WTC11 (cell line): Measurements from ENCODE around the gene VSIG4.

Source experiments
- ATF1 ChIP-seq: sonication (generic); formaldehyde crosslinking; IDR thresholded peaks from 2 replicates; pipeline ENCODE4 v1.8.1; 2023; ENCODE audit warnings: mild to moderate bottlenecking, moderate library complexity, missing genetic modification reagents
- GABPB1 ChIP-seq: sonication (generic); formaldehyde crosslinking; IDR thresholded peaks from 2 replicates; pipeline ENCODE4 v1.8.1; 2023; ENCODE audit warnings: mild to moderate bottlenecking, missing genetic modification reagents
- IRF2 ChIP-seq: sonication (generic); formaldehyde crosslinking; IDR thresholded peaks from 2 replicates; pipeline ENCODE4 v1.8.0; 2022; ENCODE audit warnings: low read depth, missing genetic modification reagents, borderline replicate concordance
- JUN ChIP-seq: sonication (generic); formaldehyde crosslinking; IDR thresholded peaks from 2 replicates; pipeline ENCODE4 v1.8.0; 2023; ENCODE audit warnings: mild to moderate bottlenecking, missing genetic modification reagents
- NFATC4 ChIP-seq: fragments of 250-450 bp; sonication (Bioruptor Pico); IDR thresholded peaks from 2 replicates; pipeline ENCODE4 v1.9.0; 2021; ENCODE audit warnings: mild to moderate bottlenecking
- OVOL2 ChIP-seq: fragments of 250-450 bp; sonication (Bioruptor Pico); IDR thresholded peaks from 2 replicates; pipeline ENCODE4 v1.9.0; 2021; ENCODE audit warnings: mild to moderate bottlenecking, borderline replicate concordance
- RELA ChIP-seq: sonication (generic); formaldehyde crosslinking; IDR thresholded peaks from 2 replicates; pipeline ENCODE4 v1.8.1; 2022; ENCODE audit warnings: missing genetic modification reagents, mild to moderate bottlenecking, borderline replicate concordance
- ZNF121 ChIP-seq: sonication (generic); formaldehyde crosslinking; IDR thresholded peaks from 2 replicates; pipeline ENCODE4 v1.8.0; 2023; ENCODE audit warnings: missing genetic modification reagents
- ZNF138 ChIP-seq: sonication (generic); formaldehyde crosslinking; conservative IDR thresholded peaks from 2 replicates; pipeline ENCODE4 v1.8.1; 2022; ENCODE audit warnings: mild to moderate bottlenecking, moderate library complexity, missing genetic modification reagents
- ZNF281 ChIP-seq: sonication (generic); formaldehyde crosslinking; IDR thresholded peaks from 2 replicates; pipeline ENCODE4 v1.8.0; 2023; ENCODE audit warnings: mild to moderate bottlenecking, missing genetic modification reagents
- ZNF532 ChIP-seq: fragments of 250-450 bp; sonication (Bioruptor Pico); IDR thresholded peaks from 2 replicates; pipeline ENCODE4 v1.9.0; 2021; ENCODE audit warnings: mild to moderate bottlenecking, borderline replicate concordance
- TF ChIP-seq, protein P1 (sequence below): sonication (generic); formaldehyde crosslinking; IDR thresholded peaks from 2 replicates; pipeline ENCODE4 v1.8.1; 2022; ENCODE audit warnings: mild to moderate bottlenecking, missing genetic modification reagents, moderate library complexity, borderline replicate concordance
- TF ChIP-seq, protein P2 (sequence below): sonication (generic); formaldehyde crosslinking; IDR thresholded peaks from 2 replicates; pipeline ENCODE4 v1.8.1; 2022; ENCODE audit warnings: low read depth, missing genetic modification reagents, borderline replicate concordance
- TF ChIP-seq, protein P3 (sequence below): fragments of 200-600 bp; IDR thresholded peaks from 2 replicates; pipeline ENCODE4 v1.8.0; 2022; ENCODE audit warnings: antibody characterized with exemption

DNA sequence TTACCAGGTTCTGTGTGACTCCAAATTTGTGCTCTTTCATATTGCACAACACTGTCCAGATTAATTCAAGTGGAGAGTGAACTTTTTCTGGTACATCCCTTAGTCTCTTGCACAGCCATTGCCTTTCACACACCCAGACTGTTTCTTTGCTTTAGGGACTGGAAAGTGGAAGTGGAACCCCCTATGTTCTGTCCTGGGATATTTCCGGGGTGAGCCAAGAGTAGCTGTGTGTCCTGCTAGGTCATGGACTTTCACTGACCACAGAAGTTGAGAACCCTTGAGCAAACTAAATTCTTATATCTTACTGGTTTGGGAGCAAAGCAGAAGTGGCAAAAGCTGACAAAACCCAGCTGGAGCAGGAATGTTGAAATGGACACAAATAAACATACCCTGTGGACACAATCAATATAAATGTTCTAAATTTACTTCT, 10.3 kb upstream of the VSIG4 start:
- TF ChIP-seq IRF2 (CRISPR knock-in tag) (no peak), NFATC4 (CRISPR knock-in tag) (no peak), ATF1 (no peak), RELA (no peak), ZNF138 (no peak), GABPB1 (CRISPR knock-in tag) (no peak), ZNF532 (CRISPR knock-in tag) (no peak), ZNF281 (CRISPR knock-in tag) (no peak), JUN (CRISPR knock-in tag) (no peak), OVOL2 (no peak), ZNF121 (no peak)
- TF ChIP-seq, protein P1, sequence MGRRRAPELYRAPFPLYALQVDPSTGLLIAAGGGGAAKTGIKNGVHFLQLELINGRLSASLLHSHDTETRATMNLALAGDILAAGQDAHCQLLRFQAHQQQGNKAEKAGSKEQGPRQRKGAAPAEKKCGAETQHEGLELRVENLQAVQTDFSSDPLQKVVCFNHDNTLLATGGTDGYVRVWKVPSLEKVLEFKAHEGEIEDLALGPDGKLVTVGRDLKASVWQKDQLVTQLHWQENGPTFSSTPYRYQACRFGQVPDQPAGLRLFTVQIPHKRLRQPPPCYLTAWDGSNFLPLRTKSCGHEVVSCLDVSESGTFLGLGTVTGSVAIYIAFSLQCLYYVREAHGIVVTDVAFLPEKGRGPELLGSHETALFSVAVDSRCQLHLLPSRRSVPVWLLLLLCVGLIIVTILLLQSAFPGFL (CRISPR knock-in tag) = no peak
- TF ChIP-seq, protein P2, sequence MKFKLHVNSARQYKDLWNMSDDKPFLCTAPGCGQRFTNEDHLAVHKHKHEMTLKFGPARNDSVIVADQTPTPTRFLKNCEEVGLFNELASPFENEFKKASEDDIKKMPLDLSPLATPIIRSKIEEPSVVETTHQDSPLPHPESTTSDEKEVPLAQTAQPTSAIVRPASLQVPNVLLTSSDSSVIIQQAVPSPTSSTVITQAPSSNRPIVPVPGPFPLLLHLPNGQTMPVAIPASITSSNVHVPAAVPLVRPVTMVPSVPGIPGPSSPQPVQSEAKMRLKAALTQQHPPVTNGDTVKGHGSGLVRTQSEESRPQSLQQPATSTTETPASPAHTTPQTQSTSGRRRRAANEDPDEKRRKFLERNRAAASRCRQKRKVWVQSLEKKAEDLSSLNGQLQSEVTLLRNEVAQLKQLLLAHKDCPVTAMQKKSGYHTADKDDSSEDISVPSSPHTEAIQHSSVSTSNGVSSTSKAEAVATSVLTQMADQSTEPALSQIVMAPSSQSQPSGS = no peak
- TF ChIP-seq, protein P3, sequence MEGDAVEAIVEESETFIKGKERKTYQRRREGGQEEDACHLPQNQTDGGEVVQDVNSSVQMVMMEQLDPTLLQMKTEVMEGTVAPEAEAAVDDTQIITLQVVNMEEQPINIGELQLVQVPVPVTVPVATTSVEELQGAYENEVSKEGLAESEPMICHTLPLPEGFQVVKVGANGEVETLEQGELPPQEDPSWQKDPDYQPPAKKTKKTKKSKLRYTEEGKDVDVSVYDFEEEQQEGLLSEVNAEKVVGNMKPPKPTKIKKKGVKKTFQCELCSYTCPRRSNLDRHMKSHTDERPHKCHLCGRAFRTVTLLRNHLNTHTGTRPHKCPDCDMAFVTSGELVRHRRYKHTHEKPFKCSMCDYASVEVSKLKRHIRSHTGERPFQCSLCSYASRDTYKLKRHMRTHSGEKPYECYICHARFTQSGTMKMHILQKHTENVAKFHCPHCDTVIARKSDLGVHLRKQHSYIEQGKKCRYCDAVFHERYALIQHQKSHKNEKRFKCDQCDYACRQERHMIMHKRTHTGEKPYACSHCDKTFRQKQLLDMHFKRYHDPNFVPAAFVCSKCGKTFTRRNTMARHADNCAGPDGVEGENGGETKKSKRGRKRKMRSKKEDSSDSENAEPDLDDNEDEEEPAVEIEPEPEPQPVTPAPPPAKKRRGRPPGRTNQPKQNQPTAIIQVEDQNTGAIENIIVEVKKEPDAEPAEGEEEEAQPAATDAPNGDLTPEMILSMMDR = no peak
